Measurements from ENCODE around the gene OR4C15. TPM values are rescaled to one million over a fixed set of nuclear protein-coding genes. Genes with fewer than 3 reads are reported as not detected.

The OR4C15 gene
- total RNA-seq, result not detected

DNA sequence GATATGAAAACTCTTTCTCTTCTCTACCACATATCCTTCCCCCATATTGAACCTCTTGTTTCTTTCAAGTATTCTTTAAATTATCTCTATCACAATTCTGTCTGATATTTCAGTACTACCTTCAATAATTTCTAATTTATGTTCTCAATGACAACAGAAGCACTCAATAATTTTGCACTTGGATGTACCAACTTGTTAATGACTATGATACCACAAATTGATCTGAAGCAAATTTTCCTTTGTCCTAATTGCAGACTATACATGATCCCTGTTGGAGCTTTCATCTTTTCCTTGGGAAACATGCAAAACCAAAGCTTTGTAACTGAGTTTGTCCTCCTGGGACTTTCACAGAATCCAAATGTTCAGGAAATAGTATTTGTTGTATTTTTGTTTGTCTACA, at the start of gene OR4C15:
Gene OR4C15 (plus strand): TSS at position 301 of the 400 bp plus-strand sequence. CDS start 0 bp downstream, at position 301.
- DNase-seq (ENCODE audit: low spot score), result no peak

DNA sequence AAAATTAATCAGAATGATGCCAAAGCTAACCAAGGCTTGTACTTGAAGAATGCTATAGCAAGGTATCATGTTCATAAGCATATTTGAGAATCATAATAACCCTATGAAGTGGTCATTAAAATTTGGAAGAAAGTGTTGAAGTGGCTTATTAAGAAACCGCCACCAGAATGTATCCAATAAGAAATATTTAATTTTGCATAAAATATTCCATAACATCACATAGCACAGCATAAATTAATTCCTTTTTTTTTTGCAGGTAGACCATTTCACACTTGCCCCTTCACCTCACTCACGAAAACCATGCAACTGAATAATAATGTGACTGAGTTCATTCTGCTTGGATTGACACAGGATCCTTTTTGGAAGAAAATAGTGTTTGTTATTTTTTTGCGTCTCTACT, 17.6 kb downstream of the OR4C15 start, which contains the start of gene OR4C16:
Gene OR4C16 (plus strand): TSS at position 301 of the 400 bp plus-strand sequence. CDS start 0 bp downstream, at position 301.
- no peak for DNase-seq (ENCODE audit: low spot score)

DNA sequence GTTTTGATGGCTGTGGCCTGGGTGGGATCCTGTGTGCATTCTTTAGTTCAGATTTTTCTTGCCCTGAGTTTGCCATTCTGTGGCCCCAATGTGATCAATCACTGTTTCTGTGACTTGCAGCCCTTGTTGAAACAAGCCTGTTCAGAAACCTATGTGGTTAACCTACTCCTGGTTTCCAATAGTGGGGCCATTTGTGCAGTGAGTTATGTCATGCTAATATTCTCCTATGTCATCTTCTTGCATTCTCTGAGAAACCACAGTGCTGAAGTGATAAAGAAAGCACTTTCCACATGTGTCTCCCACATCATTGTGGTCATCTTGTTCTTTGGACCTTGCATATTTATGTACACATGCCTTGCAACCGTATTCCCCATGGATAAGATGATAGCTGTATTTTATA, 18.3 kb downstream of the OR4C15 start:
- DNase-seq (ENCODE audit: low spot score), result no peak

Other genes starting within 250 kb of the OR4C15 start
- not detected for gene OR4A16, start 211.3 kb upstream of the OR4C15 start, total RNA-seq
- not detected for gene OR4A15, start 186.5 kb upstream of the OR4C15 start, total RNA-seq
- not detected for gene OR4C16, start 17.7 kb downstream of the OR4C15 start, total RNA-seq
- not detected for gene OR4C11, start 53.2 kb downstream of the OR4C15 start, total RNA-seq
- not detected for gene OR4P4, start 80.6 kb downstream of the OR4C15 start, total RNA-seq
- not detected for gene OR4S2, start 93.9 kb downstream of the OR4C15 start, total RNA-seq
- gene OR4C6, start 107.7 kb downstream of the OR4C15 start, total RNA-seq, result not detected
- not detected for gene OR5D13, start 219.0 kb downstream of the OR4C15 start, total RNA-seq
- not detected for gene OR5D14, start 241.1 kb downstream of the OR4C15 start, total RNA-seq

Data from ureter (tissue), 1 donor.